Fibroblast of mammary gland (primary cell): ENCODE results near the gene HBD.

Experiments
- DNase-seq: peaks from one replicate; pipeline ENCODE4 v3.0.0-alpha.2; 2010; ENCODE audit warnings: low read depth
- H3K4me3 ChIP-seq: 2 replicates; pipeline ENCODE4 v1.5.1; 2011; ENCODE audit warnings: low read depth, mild to moderate bottlenecking, low read length, moderate library complexity; ENCODE audit not compliant: control insufficient read depth
- CTCF ChIP-seq: conservative IDR thresholded peaks from 2 replicates; pipeline ENCODE4 v1.5.1; 2011; ENCODE audit warnings: low read depth, low read length, inconsistent platforms; ENCODE audit not compliant: control insufficient read depth, insufficient read depth

Gene HBD

GRCh38 chr11:5227681-5228080 lies 6.6 kb downstream of the HBD start:
- DNase-seq, result no peak
- no peak overlapping the region for H3K4me3 ChIP-seq

DNA sequence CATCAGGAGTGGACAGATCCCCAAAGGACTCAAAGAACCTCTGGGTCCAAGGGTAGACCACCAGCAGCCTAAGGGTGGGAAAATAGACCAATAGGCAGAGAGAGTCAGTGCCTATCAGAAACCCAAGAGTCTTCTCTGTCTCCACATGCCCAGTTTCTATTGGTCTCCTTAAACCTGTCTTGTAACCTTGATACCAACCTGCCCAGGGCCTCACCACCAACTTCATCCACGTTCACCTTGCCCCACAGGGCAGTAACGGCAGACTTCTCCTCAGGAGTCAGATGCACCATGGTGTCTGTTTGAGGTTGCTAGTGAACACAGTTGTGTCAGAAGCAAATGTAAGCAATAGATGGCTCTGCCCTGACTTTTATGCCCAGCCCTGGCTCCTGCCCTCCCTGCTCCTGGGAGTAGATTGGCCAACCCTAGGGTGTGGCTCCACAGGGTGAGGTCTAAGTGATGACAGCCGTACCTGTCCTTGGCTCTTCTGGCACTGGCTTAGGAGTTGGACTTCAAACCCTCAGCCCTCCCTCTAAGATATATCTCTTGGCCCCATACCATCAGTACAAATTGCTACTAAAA lies 7.5 kb downstream of the HBD start, which contains the start of gene HBB:
HBB (minus strand) TSS at position 340 of the 579 bp plus-strand sequence; CDS start at position 290, 50 bp downstream.
- no peak for TF ChIP-seq CTCF
- no peak within 1 kb of the TSS for H3K4me3 ChIP-seq
- DNase-seq, result no peak

More at GRCh38 chr11:5227681-5228080, 6.6 kb downstream of the HBD start:
- no peak for TF ChIP-seq CTCF

GRCh38 chr11:5225480-5225871 lies 8.8 kb downstream of the HBD start:
- no peak overlapping the region for H3K4me3 ChIP-seq
- DNase-seq, result no peak
- no peak for TF ChIP-seq CTCF

GRCh38 chr11:5224538-5225479 lies 9.5 kb downstream of the HBD start:
- DNase-seq, result no peak
- no peak overlapping the region for H3K4me3 ChIP-seq
- TF ChIP-seq CTCF, result no peak

GRCh38 chr11:5223686-5224085 lies 10.6 kb downstream of the HBD start:
- H3K4me3 ChIP-seq, result no peak overlapping the region
- DNase-seq, result no peak
- TF ChIP-seq CTCF, result no peak

DNA sequence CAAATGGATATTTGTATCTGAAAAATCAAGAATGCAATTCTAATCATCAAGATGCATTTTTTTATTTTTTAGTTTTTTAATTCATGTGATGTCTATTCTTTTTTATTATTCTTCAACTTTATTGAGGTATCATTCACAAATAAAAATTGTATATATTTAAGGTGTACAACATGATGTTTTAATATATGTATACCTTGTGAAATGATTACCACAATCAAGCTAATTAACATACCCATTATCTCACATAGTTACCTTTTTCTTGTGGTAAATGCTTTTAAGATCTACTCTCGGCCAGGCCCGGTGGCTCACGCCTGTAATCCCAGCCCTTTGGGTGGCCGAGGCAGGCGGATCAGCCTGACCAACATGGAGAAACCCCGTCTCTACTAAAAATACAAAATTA lies 11.1 kb downstream of the HBD start:
- DNase-seq, result no peak
- no peak overlapping the region for H3K4me3 ChIP-seq
- TF ChIP-seq CTCF, result no peak
